T-cell (primary cell): ENCODE measurements around the gene SPOCK2. TPM values are rescaled to one million over a fixed set of nuclear protein-coding genes. Genes with fewer than 3 reads are reported as not detected.

Source experiments
- ATAC-seq, 4 experiments: fragments of 200-7000 bp in 3 of 4; fragments of 150-1000 bp in 1 of 4; cut with Tn5 transposase; replicated peaks in 1 of 4; 1 replicate in 3 of 4; 2 replicates in 1 of 4; pipeline ENCODE4 v1.10.0; 2021; ENCODE audit warnings: moderate library complexity in 3 of 4, mild to moderate bottlenecking in 2 of 4, moderate number of reproducible peaks in 1 of 4
- CTCF ChIA-PET, 2 donors: fragments of 300-600 bp; sonication (Branson Sonifier 250); formaldehyde crosslinking; loops; one replicate each; lab custom pipeline; 2022; ENCODE audit warnings: antibody characterized with exemption in 2 of 2; lab: Charles Lee
- POLR2A ChIA-PET, 2 donors: fragments of 300-600 bp; sonication (Branson Sonifier 250); formaldehyde crosslinking; loops; one replicate each; lab custom pipeline; 2022; ENCODE audit warnings: antibody characterized with exemption in 2 of 2; lab: Charles Lee
- DNase-seq, 35 experiments: peaks; one replicate each; pipeline versions ENCODE4 v3.0.0 to v3.0.0-alpha.2; 2013 to 2023
- H3K27ac ChIP-seq: one replicate; pipeline ENCODE4 v1.5.1; 2013; ENCODE audit warnings: low read length
- H3K27me3 ChIP-seq, 2 experiments: replicated peaks in 1 of 2; 1 replicate in 1 of 2; 2 replicates in 1 of 2; pipeline versions ENCODE4 v1.6.1 to v1.7.0; 2013; ENCODE audit warnings: low read length in 1 of 2, mixed read lengths in 1 of 2; ENCODE audit not compliant: control insufficient read depth in 2 of 2, insufficient read depth in 2 of 2; ENCODE audit errors: extremely low read depth in 1 of 2
- H3K36me3 ChIP-seq, 2 donors: 1 replicate in 1 of 2; 2 replicates in 1 of 2; pipeline versions ENCODE4 v1.6.1 to v1.7.0; 2013; ENCODE audit warnings: low read length in 1 of 2; ENCODE audit not compliant: control insufficient read depth in 2 of 2, insufficient read depth in 1 of 2; ENCODE audit errors: extremely low read depth in 1 of 2
- H3K4me1 ChIP-seq, 2 experiments: 1 replicate in 1 of 2; 2 replicates in 1 of 2; pipeline versions ENCODE4 v1.6.1 to v1.7.0; 2013; ENCODE audit warnings: low read length in 2 of 2, mixed read lengths in 1 of 2; ENCODE audit not compliant: insufficient read depth in 2 of 2, control insufficient read depth in 1 of 2; ENCODE audit errors: extremely low read depth in 1 of 2
- H3K4me3 ChIP-seq, 2 donors: 1 replicate in 1 of 2; 2 replicates in 1 of 2; pipeline versions ENCODE4 v1.5.1 to v1.7.0; 2013; ENCODE audit warnings: mild to moderate bottlenecking in 2 of 2, low read length in 1 of 2, moderate library complexity in 1 of 2; ENCODE audit not compliant: control insufficient read depth in 1 of 2; ENCODE audit errors: extremely low read depth in 1 of 2
- H3K9me3 ChIP-seq: 2 replicates; pipeline ENCODE4 v1.7.0; 2013
- H3K27ac Mint-ChIP-seq, 2 donors: one replicate each; pipeline ENCODE4 v1.8.0; 2020 to 2021; ENCODE audit warnings: mild to moderate bottlenecking in 2 of 2, mixed read lengths in 2 of 2
- H3K27me3 Mint-ChIP-seq, 2 donors: one replicate each; pipeline ENCODE4 v1.8.0; 2021 to 2022; ENCODE audit warnings: mixed read lengths in 2 of 2
- H3K36me3 Mint-ChIP-seq: one replicate; pipeline ENCODE4 v1.8.0; 2021; ENCODE audit warnings: mixed read lengths
- H3K4me1 Mint-ChIP-seq, 3 donors: one replicate each; pipeline ENCODE4 v1.8.0; 2020 to 2022; ENCODE audit warnings: mixed read lengths in 3 of 3, mild to moderate bottlenecking in 1 of 3
- H3K4me3 Mint-ChIP-seq, 3 donors: one replicate each; pipeline ENCODE4 v1.8.0; 2020 to 2022; ENCODE audit warnings: mild to moderate bottlenecking in 3 of 3, mixed read lengths in 3 of 3, moderate library complexity in 3 of 3
- H3K9me3 Mint-ChIP-seq, 3 donors: one replicate each; pipeline ENCODE4 v1.8.0; 2020 to 2022; ENCODE audit warnings: mixed read lengths in 3 of 3
- WGBS: methylation state at CpG from one replicate; pipeline ENCODE4 v1.1.5; 2013; ENCODE audit warnings: missing lambda C conversion rate; ENCODE audit not compliant: insufficient coverage; 5-methylcytosine and 5-hydroxymethylcytosine counted together
- total RNA-seq, 35 experiments: library from RNA in 6 of 35; stranded (reverse) in 6 of 35; fragments of 120-200 nt in 1 of 35; gene quantifications; one replicate each; pipeline versions ENCODE4 v1.2.1 to v1.2.4 and lab custom pipeline; 2013 to 2026

SPOCK2 gene
- total RNA-seq, 5 donors from 2014 or later (not counting 1 experiment from before 2014, with no cell fraction given): 501 to 684 (median 547) TPM

GRCh38 chr10:72073708-72074573 is 14.4 kb downstream of the SPOCK2 start:
- 76% methylated on average over 11 of the region's 14 CpGs for WGBS
- H3K27ac ChIP-seq: peak overlapping the region; percentile 20

GRCh38 chr10:72072639-72073038 is 15.7 kb downstream of the SPOCK2 start:
- peaks cover 9 to 77% of the 10 kb centered on the region in 2 experiments for H3K4me1 ChIP-seq
- CTCF ChIA-PET: interaction anchor here in 1 of 2 donors (1.5 kb wide), 1 partner anchor 24 kb away, joined by 5 read pairs; no protein-coding TSS in a partner anchor
- Mint-ChIP-seq H3K36me3 (peaks cover 40% of the 10 kb centered on the region), H3K27ac (peak overlapping the region; percentile 36 to 64), H3K4me1 (peaks cover 66 to 84% (median 75%) of the 10 kb centered on the region in 3 donors), H3K9me3 (no peaks in the 10 kb centered on the region), H3K4me3 (no peak overlapping the region), H3K27me3 (no peaks in the 10 kb centered on the region)
- DNase-seq (no peak), ATAC-seq (no peak)
- no peak overlapping the region for H3K4me3 ChIP-seq
- no peaks in the 10 kb centered on the region for H3K9me3 ChIP-seq
- no peak overlapping the region for H3K27ac ChIP-seq
- POLR2A ChIA-PET: interaction anchor here (0.6 to 1.3 kb wide), 2 partner anchors 10 to 147 kb away, joined by 3 to 4 read pairs; no protein-coding TSS in a partner anchor
- 100% methylated on average over 4 of the region's 5 CpGs for WGBS
- H3K27me3 ChIP-seq: no peaks in the 10 kb centered on the region
- H3K36me3 ChIP-seq: peaks cover 11 to 87% of the 10 kb centered on the region in 2 donors

More at GRCh38 chr10:72073708-72074573, 14.4 kb downstream of the SPOCK2 start:
- no peaks in the 10 kb centered on the region for H3K9me3 ChIP-seq
- DNase-seq (no peak), ATAC-seq (no peak)
- Mint-ChIP-seq H3K36me3 (peaks cover 42% of the 10 kb centered on the region), H3K27me3 (no peaks in the 10 kb centered on the region), H3K9me3 (no peaks in the 10 kb centered on the region), H3K27ac (peak overlapping the region; percentile 15 to 91), H3K4me3 (peak overlapping the region in 1 of 3 donors; percentile 96), H3K4me1 (peaks cover 75 to 89% (median 80%) of the 10 kb centered on the region in 3 donors)
- peaks cover 16 to 74% of the 10 kb centered on the region in 2 donors for H3K36me3 ChIP-seq
- H3K4me1 ChIP-seq: peaks cover 14 to 90% of the 10 kb centered on the region in 2 experiments
- ChIA-PET CTCF (interaction anchor here (0.6 to 1.5 kb wide), 3 partner anchors 25 to 252 kb away, joined by 3 to 5 read pairs (median 3); no protein-coding TSS in a partner anchor), POLR2A (interaction anchor here in 1 of 2 donors (0.6 kb wide), 1 partner anchor 155 kb away, joined by 3 read pairs; no protein-coding TSS in a partner anchor)
- no peak overlapping the region for H3K4me3 ChIP-seq
- no peaks in the 10 kb centered on the region for H3K27me3 ChIP-seq

DNA sequence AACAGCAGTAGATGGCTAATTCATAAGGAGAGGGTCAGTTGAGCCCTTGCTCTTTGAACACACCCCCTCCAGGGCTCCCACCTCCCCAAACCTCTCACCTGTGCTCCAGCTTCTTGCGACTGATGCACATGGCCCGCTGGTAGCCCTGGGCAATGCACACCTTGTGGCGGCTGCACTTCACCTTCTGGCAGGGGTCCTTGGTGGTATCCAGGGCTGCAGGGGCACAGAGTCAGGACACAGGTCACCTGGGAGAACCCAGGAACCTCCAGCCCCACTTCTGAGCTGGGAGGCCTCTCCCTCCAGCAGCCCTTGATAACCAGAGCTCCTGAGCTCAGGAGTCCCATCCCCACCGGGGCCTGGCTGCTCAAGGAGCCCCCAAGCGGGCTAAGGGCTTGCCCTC is 16.3 kb downstream of the SPOCK2 start:
- 100% methylated on average over 3 of the region's 5 CpGs for WGBS
- no peaks in the 10 kb centered on the region for H3K9me3 Mint-ChIP-seq
- H3K27me3 ChIP-seq: no peaks in the 10 kb centered on the region
- H3K4me3 ChIP-seq: no peak overlapping the region
- H3K4me3 Mint-ChIP-seq: peak overlapping the region in 1 of 3 donors; percentile 32
- H3K27ac Mint-ChIP-seq: peak overlapping the region; percentile 64 to 67
- no peak overlapping the region for H3K27ac ChIP-seq
- ChIA-PET CTCF (interaction anchor here in 1 of 2 donors (0.6 kb wide), 1 partner anchor 23 kb away, joined by 8 read pairs; no protein-coding TSS in a partner anchor), POLR2A (interaction anchor here (0.6 to 1.5 kb wide), 3 partner anchors 11 to 147 kb away, joined by 3 to 8 read pairs (median 5); no protein-coding TSS in a partner anchor)
- H3K27me3 Mint-ChIP-seq: no peaks in the 10 kb centered on the region
- DNase-seq (no peak), ATAC-seq (no peak)
- H3K36me3 ChIP-seq: peaks cover 16 to 90% of the 10 kb centered on the region in 2 donors
- peaks cover 9 to 71% of the 10 kb centered on the region in 2 experiments for H3K4me1 ChIP-seq
- peaks cover 60 to 78% (median 69%) of the 10 kb centered on the region in 3 donors for H3K4me1 Mint-ChIP-seq
- no peaks in the 10 kb centered on the region for H3K9me3 ChIP-seq
- peaks cover 38% of the 10 kb centered on the region for H3K36me3 Mint-ChIP-seq

- no peaks in the 10 kb centered on the region for H3K27me3 ChIP-seq
- no peaks in the 10 kb centered on the region for H3K27me3 Mint-ChIP-seq
- H3K4me3 Mint-ChIP-seq: peak overlapping the region in 2 of 3 donors; percentile 11 to 46
- ChIA-PET CTCF (interaction anchor here in 1 of 2 donors (0.7 kb wide), 1 partner anchor 271 kb away, joined by 7 read pairs; no protein-coding TSS in a partner anchor), POLR2A (interaction anchor here in 1 of 2 donors (1.0 kb wide), 1 partner anchor 15 kb away, joined by 5 read pairs; no protein-coding TSS in a partner anchor)
- WGBS: 70% methylated on average over 6 of the region's 7 CpGs
- H3K9me3 ChIP-seq: no peaks in the 10 kb centered on the region
- H3K4me1 Mint-ChIP-seq: peaks cover 39 to 57% (median 50%) of the 10 kb centered on the region in 3 donors
- no peaks in the 10 kb centered on the region for H3K9me3 Mint-ChIP-seq
- peaks cover 44% of the 10 kb centered on the region for H3K36me3 Mint-ChIP-seq
- H3K4me3 ChIP-seq: no peak overlapping the region
- peak overlapping the region; percentile 66 to 84 for H3K27ac Mint-ChIP-seq
- peak overlapping the region; percentile 34 for H3K27ac ChIP-seq
- peaks cover 17 to 98% of the 10 kb centered on the region in 2 donors for H3K36me3 ChIP-seq
- peaks cover 0 to 52% of the 10 kb centered on the region in 2 experiments for H3K4me1 ChIP-seq
- DNase-seq: peak in 1 of 35 experiments; percentile 18
- ATAC-seq: no peak
Observed at GRCh38 chr10:72069751-72070526, 18.4 kb downstream of the SPOCK2 start.

GRCh38 chr10:72068901-72069446 is 19.4 kb downstream of the SPOCK2 start:
- H3K27ac Mint-ChIP-seq: peak overlapping the region; percentile 76 to 84
- H3K4me1 Mint-ChIP-seq: peaks cover 32 to 48% (median 42%) of the 10 kb centered on the region in 3 donors
- ATAC-seq (no peak), DNase-seq (no peak)
- H3K27me3 Mint-ChIP-seq: no peaks in the 10 kb centered on the region
- peak overlapping the region in 1 of 3 donors; percentile 46 for H3K4me3 Mint-ChIP-seq
- no peaks in the 10 kb centered on the region for H3K9me3 Mint-ChIP-seq
- Histone ChIP-seq H3K9me3 (no peaks in the 10 kb centered on the region), H3K27me3 (no peaks in the 10 kb centered on the region), H3K4me3 (no peak overlapping the region), H3K27ac (peak overlapping the region; percentile 22), H3K4me1 (peaks cover 0 to 43% of the 10 kb centered on the region in 2 experiments), H3K36me3 (peaks cover 17 to 95% of the 10 kb centered on the region in 2 donors)
- ChIA-PET POLR2A (no interaction called here), CTCF (interaction anchor here in 1 of 2 donors (0.6 to 0.7 kb wide), 3 partner anchors 30 to 272 kb away, joined by 3 to 7 read pairs (median 3); no protein-coding TSS in a partner anchor)
- H3K36me3 Mint-ChIP-seq: peaks cover 47% of the 10 kb centered on the region
- WGBS: 85% methylated on average over 11 of the region's 12 CpGs
